ENCODE data around the gene GABRG3. TPM values are rescaled to one million over a fixed set of nuclear protein-coding genes. Genes with fewer than 3 reads are reported as not detected.
A peak's percentile ranks its signal among the peaks of the same experiment; 100 is the strongest.

The GABRG3 gene
- not detected for total RNA-seq
- polyA plus RNA-seq = not detected
- long read RNA-seq, donor 1 = 0 reads
- long read RNA-seq, donor 2 = 0 reads

GRCh38 chr15:26970712-26971210 lies at the start of gene GABRG3:
Gene GABRG3, plus strand, starts transcription at chr15:26971181.
- no peaks in the 10 kb centered on the region for H3K4me1 ChIP-seq
- no peak within 1 kb of the TSS for H3K27ac ChIP-seq
- ATAC-seq = no peak
- H3K27me3 ChIP-seq (ENCODE audit: insufficient read depth in 3 of 3, low read length in 2 of 3) = peaks cover 0 to 19% (median 14%) of the 10 kb centered on the region in 3 donors
- H3K4me3 ChIP-seq = no peak within 1 kb of the TSS
- H3K9me3 ChIP-seq = no peaks in the 10 kb centered on the region
- intact Hi-C loops (cut with DNase I) = no loop called here
- TF ChIP-seq CTCF (IDR thresholded peaks at IDR 0.05) = no peak
- peak in 1 of 2 donors; percentile 11 for DNase-seq
- H3K36me3 ChIP-seq (ENCODE audit: insufficient read depth in 1 of 2, low read depth in 1 of 2) = no peaks in the 10 kb centered on the region
- 1 to 3% (median 2%) methylated on average over 28 to 33 of the region's 33 CpGs for WGBS, 3 donors

DNA sequence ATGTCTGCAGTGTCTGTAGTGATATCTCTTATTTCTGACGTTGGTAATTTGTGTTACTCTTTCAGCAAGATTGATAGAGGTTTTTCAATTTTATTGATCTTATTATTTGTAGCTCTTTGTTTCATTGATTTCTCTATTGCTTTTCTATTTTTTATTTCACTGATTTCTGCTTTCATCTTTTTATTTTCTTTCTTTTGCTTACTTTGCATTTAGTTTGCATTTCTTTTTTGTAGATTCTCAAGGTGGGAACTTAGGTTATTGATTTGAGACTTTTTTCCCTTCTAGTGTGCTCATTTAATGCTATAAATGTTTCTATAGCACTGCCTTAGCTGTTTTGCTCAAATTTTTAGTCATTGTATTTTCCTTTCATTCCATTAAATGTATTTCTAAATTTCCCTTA lies 49.5 kb upstream of the GABRG3 start:
- intact Hi-C loops (cut with DNase I) = no loop called here
- 62 to 66% (median 64%) methylated on average over 1 of the region's 1 CpG for WGBS, 3 donors
- no peaks in the 10 kb centered on the region for H3K27me3 ChIP-seq (ENCODE audit: insufficient read depth in 3 of 3, low read length in 2 of 3)
- H3K4me3 ChIP-seq = no peak overlapping the region
- H3K36me3 ChIP-seq (ENCODE audit: insufficient read depth in 1 of 2, low read depth in 1 of 2) = no peaks in the 10 kb centered on the region
- no peak for DNase-seq
- TF ChIP-seq CTCF (IDR thresholded peaks at IDR 0.05) = no peak
- no peak for ATAC-seq
- H3K4me1 ChIP-seq = no peaks in the 10 kb centered on the region
- peaks cover 18% of the 10 kb centered on the region for H3K9me3 ChIP-seq
- no peak overlapping the region for H3K27ac ChIP-seq

DNA sequence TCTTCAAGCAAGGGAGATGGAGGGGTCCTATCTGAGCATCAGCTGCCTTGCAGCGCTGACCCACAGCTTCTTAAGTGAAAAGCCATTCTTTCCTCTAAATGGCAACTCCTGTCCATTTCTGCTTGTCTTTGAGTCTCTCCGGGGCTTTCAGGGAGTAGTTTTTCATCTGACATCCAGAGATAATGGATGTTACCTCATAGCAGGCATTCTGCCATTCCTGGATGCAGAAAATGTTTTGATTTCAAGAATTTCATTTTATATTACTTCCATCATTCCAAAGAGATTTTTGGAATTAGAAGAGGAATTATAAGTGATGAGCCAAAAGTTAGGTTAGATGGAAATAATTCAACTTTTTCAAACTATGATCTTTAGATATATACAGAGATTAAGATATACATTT lies 44.9 kb upstream of the GABRG3 start:
- Histone ChIP-seq H3K27ac (no peak overlapping the region), H3K36me3 (ENCODE audit: insufficient read depth in 1 of 2, low read depth in 1 of 2) (no peaks in the 10 kb centered on the region), H3K9me3 (no peaks in the 10 kb centered on the region), H3K4me1 (no peaks in the 10 kb centered on the region), H3K27me3 (ENCODE audit: insufficient read depth in 3 of 3, low read length in 2 of 3) (no peaks in the 10 kb centered on the region), H3K4me3 (no peak overlapping the region)
- 67 to 68% (median 67%) methylated on average over 2 of the region's 2 CpGs for WGBS, 3 donors
- TF ChIP-seq CTCF (IDR thresholded peaks at IDR 0.05) = no peak
- intact Hi-C loops (cut with DNase I) = no loop called here
- ATAC-seq (no peak), DNase-seq (no peak)

DNA sequence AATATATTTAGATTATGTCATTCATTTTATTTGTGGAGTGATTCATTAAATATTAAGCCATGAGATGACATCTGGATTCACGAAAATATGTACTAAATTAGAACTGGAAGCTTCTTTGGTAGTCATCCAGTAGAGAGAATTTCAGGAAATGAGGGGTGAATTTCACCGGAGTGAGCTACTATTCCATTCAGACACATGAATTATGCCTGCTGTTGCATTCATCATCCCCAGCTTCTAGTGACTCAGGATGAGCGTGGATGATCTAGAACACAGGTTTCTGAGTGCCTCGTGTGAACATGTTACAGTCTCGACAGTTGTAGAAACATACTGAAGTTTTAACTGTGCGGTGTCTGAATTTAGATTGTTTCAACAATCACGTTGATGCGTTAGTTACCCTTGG lies 42.9 kb upstream of the GABRG3 start:
- Histone ChIP-seq H3K27ac (no peak overlapping the region), H3K27me3 (ENCODE audit: insufficient read depth in 3 of 3, low read length in 2 of 3) (no peaks in the 10 kb centered on the region), H3K4me1 (no peaks in the 10 kb centered on the region), H3K36me3 (ENCODE audit: insufficient read depth in 1 of 2, low read depth in 1 of 2) (no peaks in the 10 kb centered on the region), H3K9me3 (no peaks in the 10 kb centered on the region), H3K4me3 (no peak overlapping the region)
- intact Hi-C loops (cut with DNase I) = no loop called here
- TF ChIP-seq CTCF (IDR thresholded peaks at IDR 0.05) = no peak
- DNase-seq = no peak
- no peak for ATAC-seq
- 53 to 59% (median 58%) methylated on average over 8 of the region's 8 CpGs for WGBS, 3 donors

GRCh38 chr15:26929588-26929987 lies 41.4 kb upstream of the GABRG3 start:
- Histone ChIP-seq H3K36me3 (ENCODE audit: insufficient read depth in 1 of 2, low read depth in 1 of 2) (no peaks in the 10 kb centered on the region), H3K27ac (no peak overlapping the region), H3K4me3 (no peak overlapping the region), H3K9me3 (no peaks in the 10 kb centered on the region), H3K27me3 (ENCODE audit: insufficient read depth in 3 of 3, low read length in 2 of 3) (no peaks in the 10 kb centered on the region), H3K4me1 (no peaks in the 10 kb centered on the region)
- no peak for ATAC-seq
- WGBS, 3 donors = 88 to 92% (median 91%) methylated on average over 4 of the region's 4 CpGs
- intact Hi-C loops (cut with DNase I) = no loop called here
- no peak for TF ChIP-seq CTCF (IDR thresholded peaks at IDR 0.05)
- no peak for DNase-seq

All from psoas muscle (tissue), 8 donors.